Epidermal melanocyte (primary cell): ENCODE results near the gene B9D2.
"Not testable (repeated sequence)": the region's sequence is repeated elsewhere in the genome, so short reads cannot be mapped to it uniquely, and the experiment has no call there.

Experiments
- DNase-seq: peaks from one replicate; pipeline ENCODE4 v3.0.0; 2011; ENCODE audit warnings: low spot score; ENCODE audit not compliant: insufficient read length

B9D2 gene

DNA sequence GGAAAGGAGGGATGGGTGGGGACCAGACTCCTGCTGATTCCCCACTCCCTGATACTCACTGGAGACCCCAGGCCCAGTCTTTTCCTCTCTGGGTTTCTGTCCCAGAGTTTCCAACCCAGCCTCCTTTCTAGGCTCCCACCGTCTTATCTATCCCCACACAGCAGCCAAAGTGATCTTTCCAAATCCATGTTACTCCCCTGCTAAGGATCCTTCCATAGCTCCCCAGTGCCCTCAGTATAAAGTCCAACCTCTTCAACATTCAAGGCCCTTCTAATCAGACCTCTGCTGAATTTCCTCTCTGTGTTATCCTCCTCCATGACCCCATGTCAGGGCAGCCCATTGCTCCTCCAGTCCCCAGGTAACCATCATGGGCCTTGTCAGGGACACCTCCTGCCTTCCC is 8.9 kb downstream of the B9D2 start:
- no peak for DNase-seq

DNA sequence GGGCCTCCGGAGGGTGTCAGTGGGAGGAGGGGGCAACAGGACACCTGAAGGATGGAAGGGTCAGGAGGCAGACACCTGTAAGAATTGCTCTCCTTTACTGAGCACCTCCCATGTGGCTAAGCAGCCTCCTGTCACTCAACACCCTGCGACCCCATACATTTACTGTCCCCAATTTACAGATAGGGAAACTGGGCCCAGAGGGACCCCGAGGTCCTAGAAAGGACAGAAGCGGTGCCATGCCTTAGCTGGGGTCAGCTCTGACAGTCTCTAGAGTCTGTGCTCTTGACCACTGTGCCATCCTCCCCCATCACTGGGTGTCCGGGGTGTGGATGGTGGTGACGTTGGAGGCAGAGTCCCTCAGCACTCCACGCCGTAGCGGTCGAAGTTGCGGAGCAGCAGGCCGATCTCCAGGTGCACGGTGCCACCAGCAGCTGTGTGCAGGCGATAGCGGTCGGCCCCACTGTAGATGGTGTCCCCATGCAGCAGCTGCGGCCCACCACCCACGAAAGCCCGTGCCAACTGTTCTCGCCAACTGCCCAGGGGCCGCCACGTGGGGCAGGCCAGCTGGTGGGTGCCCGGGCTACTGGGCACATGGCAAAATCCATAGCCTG is 9.5 kb downstream of the B9D2 start:
- no peak for DNase-seq

- DNase-seq: peak; percentile 98
These were observed 10.2 kb downstream of the B9D2 start, which contains the start of gene TGFB1 for GRCh38 chr19:41353466-41354342. TGFB1 (minus strand) TSS chr19:41353922; CDS start chr19:41353044, 878 bp downstream.

DNA sequence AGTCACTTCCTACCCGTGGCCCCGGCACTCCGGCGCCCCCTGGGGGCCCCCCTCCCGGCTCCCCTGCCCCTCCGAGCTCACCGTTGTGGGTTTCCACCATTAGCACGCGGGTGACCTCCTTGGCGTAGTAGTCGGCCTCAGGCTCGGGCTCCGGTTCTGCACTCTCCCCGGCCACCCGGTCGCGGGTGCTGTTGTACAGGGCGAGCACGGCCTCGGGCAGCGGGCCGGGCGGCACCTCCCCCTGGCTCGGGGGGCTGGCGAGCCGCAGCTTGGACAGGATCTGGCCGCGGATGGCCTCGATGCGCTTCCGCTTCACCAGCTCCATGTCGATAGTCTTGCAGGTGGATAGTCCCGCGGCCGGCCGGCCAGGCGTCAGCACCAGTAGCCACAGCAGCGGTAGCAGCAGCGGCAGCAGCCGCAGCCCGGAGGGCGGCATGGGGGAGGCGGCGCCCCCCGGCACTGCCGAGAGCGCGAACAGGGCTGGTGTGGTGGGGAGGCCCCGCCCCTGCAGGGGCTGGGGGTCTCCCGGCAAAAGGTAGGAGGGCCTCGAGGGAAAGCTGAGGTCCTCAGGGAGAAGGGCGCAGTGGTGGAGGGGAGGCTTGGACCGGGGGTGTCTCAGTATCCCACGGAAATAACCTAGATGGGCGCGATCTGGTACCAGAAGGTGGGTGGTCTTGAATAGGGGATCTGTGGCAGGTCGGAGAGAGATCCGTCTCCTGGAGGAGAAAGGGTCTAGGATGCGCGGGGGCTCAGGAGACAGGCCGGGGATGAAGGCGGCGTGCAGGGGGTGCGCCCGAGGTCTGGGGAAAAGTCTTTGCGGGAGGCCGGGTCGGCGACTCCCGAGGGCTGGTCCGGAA is 11.1 kb downstream of the B9D2 start:
- peak; percentile 28 for DNase-seq

GRCh38 chr19:41352279-41352608 is 11.7 kb downstream of the B9D2 start:
- no peak for DNase-seq

GRCh38 chr19:41351339-41352245 is 12.4 kb downstream of the B9D2 start:
- peak; percentile 46 for DNase-seq

DNA sequence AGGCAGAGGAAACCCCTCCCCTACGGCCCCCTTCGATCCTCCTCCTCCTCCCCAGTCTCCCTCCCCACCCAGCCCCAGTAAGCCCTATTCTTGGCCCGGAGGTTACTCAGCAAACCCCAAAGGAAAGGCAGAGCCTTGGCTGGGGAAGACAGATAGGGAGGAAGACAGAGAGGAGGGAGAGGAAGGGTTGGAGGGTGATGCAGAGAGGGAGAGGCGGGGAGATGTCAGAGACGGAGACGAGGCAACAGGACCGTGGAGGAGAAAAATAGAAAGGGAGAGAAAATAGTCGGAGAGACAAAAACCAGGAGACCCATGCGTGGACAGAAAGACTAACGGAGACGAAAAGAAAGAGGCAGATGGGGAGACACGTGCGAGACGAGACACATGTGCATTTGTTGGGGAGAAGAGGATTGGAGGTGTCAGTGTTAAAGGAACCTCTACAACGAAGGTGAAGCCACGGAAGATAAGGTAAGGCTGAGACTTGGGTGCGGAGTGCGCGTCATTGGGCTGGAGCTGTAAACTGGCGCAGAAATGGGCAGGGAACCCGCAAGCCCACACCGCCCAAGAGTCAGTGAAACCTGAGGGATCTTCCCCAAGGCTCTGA is 13.1 kb downstream of the B9D2 start:
- DNase-seq: no peak

DNA sequence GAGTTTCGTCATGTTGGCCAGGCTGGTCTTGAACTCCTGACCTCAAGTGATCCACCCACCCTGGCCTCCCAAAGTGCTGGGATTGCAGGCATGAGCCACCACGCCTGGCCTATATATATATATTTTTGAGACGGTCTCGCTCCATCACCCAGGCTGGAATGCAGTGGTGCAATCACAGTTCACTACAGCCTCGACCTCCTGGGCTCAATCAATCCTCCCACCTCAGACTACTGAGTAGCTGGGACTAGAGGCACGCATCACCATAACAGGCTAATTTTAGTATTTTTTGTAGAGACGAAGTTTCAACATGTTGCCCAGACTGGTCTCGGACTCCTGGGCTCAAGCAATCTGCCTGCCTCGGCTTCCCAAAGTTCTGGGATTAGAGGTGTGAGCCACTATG is 17.0 kb downstream of the B9D2 start:
- DNase-seq: not testable (repeated sequence)

GRCh38 chr19:41344162-41344561 is 19.8 kb downstream of the B9D2 start:
- DNase-seq: no peak

GRCh38 chr19:41341669-41342490 is 22.1 kb downstream of the B9D2 start:
- no peak for DNase-seq

DNA sequence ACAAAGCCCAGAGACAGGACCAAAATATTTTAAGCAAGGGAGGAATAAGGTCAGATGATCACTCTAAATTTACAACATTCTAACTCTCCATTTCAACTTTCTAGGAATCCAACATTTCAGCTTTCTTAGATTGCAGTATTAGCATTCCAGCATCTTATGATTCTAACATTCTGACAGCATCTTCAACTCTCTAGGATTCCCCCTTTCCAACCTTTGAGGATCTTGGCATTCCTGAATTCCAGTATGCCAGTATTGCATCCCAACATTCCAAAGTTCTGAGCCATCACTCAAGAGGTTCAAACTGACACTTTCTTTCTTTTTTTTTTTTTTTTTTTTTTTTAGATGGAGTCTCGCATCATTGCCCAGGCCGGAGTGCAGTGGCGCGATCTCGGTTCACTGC is 24.0 kb downstream of the B9D2 start:
- DNase-seq: no peak

DNA sequence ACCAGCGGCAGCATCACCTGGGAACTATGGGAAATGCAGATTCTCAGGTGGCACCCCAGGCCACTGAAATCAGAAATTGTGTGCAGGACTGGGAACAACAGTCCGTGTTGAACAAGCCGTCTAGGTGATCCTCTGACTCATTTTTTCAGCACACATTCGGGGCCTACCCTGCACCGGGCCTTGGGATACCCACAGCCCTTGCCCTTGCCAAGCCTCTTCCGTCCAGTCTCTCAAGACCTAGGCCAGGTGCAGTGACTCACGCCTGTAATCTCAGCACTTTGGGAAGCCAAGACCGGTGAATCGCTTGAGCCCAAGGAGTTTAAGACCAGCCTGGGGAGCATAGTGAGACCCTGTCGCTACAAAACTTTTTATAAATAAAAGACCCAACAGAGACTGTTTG is 28.5 kb downstream of the B9D2 start:
- DNase-seq: no peak

DNA sequence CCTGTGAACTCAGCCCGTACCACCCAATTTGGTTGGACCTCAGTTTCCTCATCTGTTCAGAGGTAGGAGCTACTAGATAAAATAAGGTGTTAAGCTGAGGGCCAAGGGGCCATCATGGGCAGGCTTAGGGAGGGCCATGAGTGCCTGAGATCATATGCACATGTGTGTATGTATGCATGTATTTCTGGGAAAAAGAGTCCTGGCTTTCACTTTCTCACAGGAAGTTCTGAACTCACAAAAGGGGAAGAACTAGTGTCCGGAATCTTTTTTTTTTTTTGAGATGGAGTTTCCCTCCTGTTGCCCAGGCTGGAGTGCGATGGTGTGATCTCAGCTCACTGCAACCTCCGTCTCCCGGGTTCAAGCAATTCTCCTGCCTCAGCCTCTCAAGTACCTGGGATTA is 29.2 kb downstream of the B9D2 start:
- DNase-seq: no peak

GRCh38 chr19:41332468-41332867 is 31.5 kb downstream of the B9D2 start:
- no peak for DNase-seq

DNA sequence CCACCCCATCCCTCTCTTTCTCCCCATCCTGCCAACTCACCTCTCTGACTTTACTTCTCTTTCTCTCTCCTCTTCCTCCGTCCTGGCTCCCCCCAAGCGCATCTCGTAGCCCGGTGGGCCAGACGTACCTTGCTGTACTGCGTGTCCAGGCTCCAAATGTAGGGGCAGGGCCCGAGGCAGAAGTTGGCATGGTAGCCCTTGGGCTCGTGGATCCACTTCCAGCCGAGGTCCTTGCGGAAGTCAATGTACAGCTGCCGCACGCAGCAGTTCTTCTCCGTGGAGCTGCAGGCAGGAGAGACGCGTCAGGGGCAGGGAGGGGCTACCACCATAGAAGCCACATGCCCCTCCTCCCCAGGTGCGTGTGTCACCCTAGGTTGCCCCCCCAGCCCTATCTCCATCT is 31.9 kb downstream of the B9D2 start:
- DNase-seq: no peak

- no peak for DNase-seq
These were observed 32.8 kb downstream of the B9D2 start for GRCh38 chr19:41330946-41331678.

- no peak for DNase-seq
These were observed 33.5 kb downstream of the B9D2 start for GRCh38 chr19:41330481-41330880.

- no peak for DNase-seq
These were observed 35.1 kb downstream of the B9D2 start for GRCh38 chr19:41328842-41329225.
